ENCODE measurements around the gene FAM209B.

GRCh38 chr20:56537997-56538396 is 5.0 kb downstream of the FAM209B start:
- TF ChIP-seq CTCF (IDR thresholded peaks at IDR 0.05) (no peak), POLR2A (IDR thresholded peaks at IDR 0.05) (no peak)
